K562 (cell line): ENCODE measurements around the gene FBN3. TPM values are rescaled to one million over a fixed set of nuclear protein-coding genes. Genes with fewer than 3 reads are reported as not detected.

Experiments
- CBFB ChIP-seq: sonication (generic); formaldehyde crosslinking; IDR thresholded peaks from 2 replicates; pipeline ENCODE4 v1.4.0; 2020; ENCODE audit warnings: mild to moderate bottlenecking, missing genetic modification reagents
- CREB1 ChIP-seq, 2 experiments: sonication (generic) in 1 of 2; formaldehyde crosslinking in 1 of 2; IDR thresholded peaks; 2 replicates each; pipeline versions ENCODE4 v1.6.1 to v1.8.0; 2012 to 2022; ENCODE audit warnings: inconsistent platforms in 1 of 2, mild to moderate bottlenecking in 1 of 2, missing genetic modification reagents in 1 of 2, moderate library complexity in 1 of 2
- HDAC2 ChIP-seq: fragments of 450-650 bp; IDR thresholded peaks from 2 replicates; pipeline ENCODE4 v1.6.1; 2016; ENCODE audit warnings: mild to moderate bottlenecking
- KDM2B ChIP-seq: fragments of 250-450 bp; sonication (Bioruptor Pico); IDR thresholded peaks from 2 replicates; pipeline ENCODE4 v1.8.0; 2021; ENCODE audit warnings: mild to moderate bottlenecking, moderate library complexity
- MGA ChIP-seq: fragments of 450-650 bp; IDR thresholded peaks from 2 replicates; pipeline ENCODE4 v1.6.1; 2016; ENCODE audit warnings: mild to moderate bottlenecking, moderate library complexity
- NR2F6 ChIP-seq: fragments of 450-650 bp; formaldehyde crosslinking; IDR thresholded peaks from 2 replicates; pipeline ENCODE4 v1.4.0; 2020; ENCODE audit warnings: mild to moderate bottlenecking
- SMARCA5 ChIP-seq: fragments of 450-650 bp; IDR thresholded peaks from 2 replicates; pipeline ENCODE4 v1.6.1; 2016
- YY1 ChIP-seq, 3 experiments: IDR thresholded peaks; 2 replicates each; pipeline ENCODE4 v1.6.1; 2011; ENCODE audit warnings: low read length in 2 of 3, mild to moderate bottlenecking in 2 of 3, moderate library complexity in 2 of 3, borderline replicate concordance in 1 of 3, control low read depth in 1 of 3, low read depth in 1 of 3; ENCODE audit not compliant: insufficient read depth in 3 of 3, insufficient replicate concordance in 2 of 3, control insufficient read depth in 1 of 3, insufficient read length in 1 of 3; ENCODE audit errors: extremely low read depth in 1 of 3
- ZNF121 ChIP-seq: sonication (generic); formaldehyde crosslinking; conservative IDR thresholded peaks from 2 replicates; pipeline ENCODE4 v1.8.0; 2022; ENCODE audit warnings: missing genetic modification reagents
- ZNF24 ChIP-seq: fragments of 450-650 bp; IDR thresholded peaks from 2 replicates; pipeline ENCODE4 v1.6.1; 2016
- ZNF584 ChIP-seq: fragments of 200-800 bp; sonication (Bioruptor generic); IDR thresholded peaks from 2 replicates; pipeline ENCODE4 v1.6.1; 2016; ENCODE audit warnings: low read depth, mild to moderate bottlenecking, missing genetic modification characterization, missing compliant biosample characterization
- polyA plus RNA-seq, 8 experiments: library from polyadenylated mRNA; depleted of rRNA in 4 of 8; stranded (reverse) in 5 of 8; unstranded in 3 of 8; fragments of >200 nt; fragmentation: Nextera tagmentation in 2 of 8; fragmentation: Illumina TruSeq in 1 of 8; extraction: Ambion mirVana in 2 of 8; extraction: Trizol in 1 of 8; gene quantifications; 2 replicates each; pipeline versions ENCODE4 v1.2.1 to v1.2.3, GENCODE V29; 2011 to 2014; ENCODE audit warnings: inconsistent platforms in 1 of 8, missing spikeins in 1 of 8
- total RNA-seq, 7 experiments: library from RNA; depleted of rRNA in 6 of 7; stranded (reverse); fragments of >200 nt in 6 of 7; fragmentation: Illumina TruSeq in 2 of 7; extraction: Trizol in 2 of 7; gene quantifications; 2 replicates each; pipeline versions ENCODE4 v1.2.1 to v1.2.3, GENCODE V29; 2011 to 2021; ENCODE audit warnings: low replicate concordance in 1 of 7
- TF ChIP-seq, protein P1 (sequence below): sonication (generic); formaldehyde crosslinking; IDR thresholded peaks from 2 replicates; pipeline ENCODE4 v1.8.1; 2022; ENCODE audit warnings: missing genetic modification reagents
- TF ChIP-seq, protein P2 (sequence below), 2 experiments: fragments of 250-450 bp in 1 of 2; fragments of 450-650 bp in 1 of 2; sonication (Bioruptor Pico) in 1 of 2; IDR thresholded peaks; 2 replicates each; pipeline versions ENCODE4 v1.6.1 to v1.8.0; 2016 to 2021; ENCODE audit warnings: mild to moderate bottlenecking in 2 of 2, moderate library complexity in 2 of 2, missing compliant biosample characterization in 1 of 2, missing genetic modification characterization in 1 of 2

FBN3 gene
- total and polyA plus RNA-seq, 9 of the 15 experiments (the other 6 are each of a cell fraction or from before 2014, with no cell fraction given) = under 0.01 to 0.29 (median 0.01) TPM; not detected in 4

- TF ChIP-seq MGA = no peak
- peak; percentile 91 for TF ChIP-seq SMARCA5
- TF ChIP-seq ZNF24 = 0 out of 2 replicates have a peak, but pooled peaks have one; percentile 8
- TF ChIP-seq HDAC2 = peak; percentile 58; the same call in 1 of the 2 replicates
- no peak for TF ChIP-seq ZNF121 (CRISPR knock-in tag)
- TF ChIP-seq KDM2B (CRISPR knock-in tag) = no peak
- TF ChIP-seq NR2F6 (CRISPR knock-in tag) = no peak
- no peak for TF ChIP-seq ZNF584 (CRISPR knock-in tag)
- TF ChIP-seq, protein P1, sequence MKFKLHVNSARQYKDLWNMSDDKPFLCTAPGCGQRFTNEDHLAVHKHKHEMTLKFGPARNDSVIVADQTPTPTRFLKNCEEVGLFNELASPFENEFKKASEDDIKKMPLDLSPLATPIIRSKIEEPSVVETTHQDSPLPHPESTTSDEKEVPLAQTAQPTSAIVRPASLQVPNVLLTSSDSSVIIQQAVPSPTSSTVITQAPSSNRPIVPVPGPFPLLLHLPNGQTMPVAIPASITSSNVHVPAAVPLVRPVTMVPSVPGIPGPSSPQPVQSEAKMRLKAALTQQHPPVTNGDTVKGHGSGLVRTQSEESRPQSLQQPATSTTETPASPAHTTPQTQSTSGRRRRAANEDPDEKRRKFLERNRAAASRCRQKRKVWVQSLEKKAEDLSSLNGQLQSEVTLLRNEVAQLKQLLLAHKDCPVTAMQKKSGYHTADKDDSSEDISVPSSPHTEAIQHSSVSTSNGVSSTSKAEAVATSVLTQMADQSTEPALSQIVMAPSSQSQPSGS (CRISPR knock-in tag) = no peak
- TF ChIP-seq, protein P2, sequence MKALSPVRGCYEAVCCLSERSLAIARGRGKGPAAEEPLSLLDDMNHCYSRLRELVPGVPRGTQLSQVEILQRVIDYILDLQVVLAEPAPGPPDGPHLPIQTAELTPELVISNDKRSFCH (CRISPR knock-in tag; IDR thresholded peaks at IDR 0.05) = no peak
- TF ChIP-seq, protein P2 (tag; IDR thresholded peaks at IDR 0.05) = 0 out of 2 replicates have a peak, but pooled peaks have one; percentile 50
- peak in 1 of 3 experiments; percentile 18 for TF ChIP-seq YY1 (IDR thresholded peaks at IDR 0.05; ENCODE audit: borderline replicate concordance in 1 of 3, control insufficient read depth in 1 of 3, extremely low read depth in 1 of 3, insufficient read depth in 3 of 3, insufficient read length in 1 of 3, insufficient replicate concordance in 2 of 3, low read depth in 1 of 3, low read length in 2 of 3)
- TF ChIP-seq CBFB = no peak
- TF ChIP-seq CREB1 (IDR thresholded peaks at IDR 0.05) = no peak
- TF ChIP-seq CREB1 (CRISPR knock-in tag; IDR thresholded peaks at IDR 0.05) = no peak
These were observed 74.9 kb downstream of the FBN3 start (continued) for GRCh38 chr19:8074501-8074900.
